ENCODE results near the gene COL4A3.
A peak's percentile ranks its signal among the peaks of the same experiment; 100 is the strongest.
"Not testable (repeated sequence)": the region's sequence is repeated elsewhere in the genome, so short reads cannot be mapped to it uniquely, and the experiment has no call there.

The COL4A3 gene

GRCh38 chr2:227219312-227220105 lies 55.1 kb downstream of the COL4A3 start:
- DNase-seq = no peak

GRCh38 chr2:227221120-227221519 lies 56.7 kb downstream of the COL4A3 start:
- DNase-seq = no peak

- no peak for DNase-seq
Observed at GRCh38 chr2:227222292-227222691, 57.9 kb downstream of the COL4A3 start.

GRCh38 chr2:227225641-227226040 lies 61.2 kb downstream of the COL4A3 start:
- DNase-seq = not testable (repeated sequence)

- DNase-seq = no peak
Observed at GRCh38 chr2:227228061-227228667, 63.7 kb downstream of the COL4A3 start.

GRCh38 chr2:227230151-227230550 lies 65.7 kb downstream of the COL4A3 start:
- DNase-seq = no peak

GRCh38 chr2:227234429-227234828 lies 70.0 kb downstream of the COL4A3 start:
- no peak for DNase-seq

GRCh38 chr2:227237786-227238185 lies 73.4 kb downstream of the COL4A3 start:
- no peak for DNase-seq

- peak; percentile 77 for DNase-seq
Observed at GRCh38 chr2:227238238-227239237, 74.1 kb downstream of the COL4A3 start.

- no peak for DNase-seq
Observed at GRCh38 chr2:227241005-227241404, 76.6 kb downstream of the COL4A3 start.

- DNase-seq = no peak
Observed at GRCh38 chr2:227248876-227249275, 84.5 kb downstream of the COL4A3 start.

- DNase-seq = no peak
Observed at GRCh38 chr2:227252831-227253230, 88.4 kb downstream of the COL4A3 start.

GRCh38 chr2:227256605-227257004 lies 92.2 kb downstream of the COL4A3 start:
- DNase-seq = no peak

- DNase-seq = no peak
Observed at GRCh38 chr2:227257820-227258219, 93.4 kb downstream of the COL4A3 start.

- DNase-seq = no peak
Observed at GRCh38 chr2:227260041-227260440, 95.6 kb downstream of the COL4A3 start.

- DNase-seq = no peak
Observed at GRCh38 chr2:227267410-227268115, 103.1 kb downstream of the COL4A3 start.

- DNase-seq = no peak
Observed at GRCh38 chr2:227280895-227281294, 116.5 kb downstream of the COL4A3 start.

- DNase-seq = no peak
Observed at GRCh38 chr2:227285741-227286236, 121.4 kb downstream of the COL4A3 start.

GRCh38 chr2:227287771-227288170 lies 123.3 kb downstream of the COL4A3 start:
- DNase-seq = no peak

GRCh38 chr2:227292314-227292713 lies 127.9 kb downstream of the COL4A3 start:
- DNase-seq = no peak

- no peak for DNase-seq
Observed at GRCh38 chr2:227293531-227293930, 129.1 kb downstream of the COL4A3 start.

- no peak for DNase-seq
Observed at GRCh38 chr2:227295806-227296205, 131.4 kb downstream of the COL4A3 start.

Data from activated CD4-positive, alpha-beta T cell treated with anti-CD3 and anti-CD28 coated beads for 48 hours (primary cell).